ENCODE data around the gene FCN2.

DNA sequence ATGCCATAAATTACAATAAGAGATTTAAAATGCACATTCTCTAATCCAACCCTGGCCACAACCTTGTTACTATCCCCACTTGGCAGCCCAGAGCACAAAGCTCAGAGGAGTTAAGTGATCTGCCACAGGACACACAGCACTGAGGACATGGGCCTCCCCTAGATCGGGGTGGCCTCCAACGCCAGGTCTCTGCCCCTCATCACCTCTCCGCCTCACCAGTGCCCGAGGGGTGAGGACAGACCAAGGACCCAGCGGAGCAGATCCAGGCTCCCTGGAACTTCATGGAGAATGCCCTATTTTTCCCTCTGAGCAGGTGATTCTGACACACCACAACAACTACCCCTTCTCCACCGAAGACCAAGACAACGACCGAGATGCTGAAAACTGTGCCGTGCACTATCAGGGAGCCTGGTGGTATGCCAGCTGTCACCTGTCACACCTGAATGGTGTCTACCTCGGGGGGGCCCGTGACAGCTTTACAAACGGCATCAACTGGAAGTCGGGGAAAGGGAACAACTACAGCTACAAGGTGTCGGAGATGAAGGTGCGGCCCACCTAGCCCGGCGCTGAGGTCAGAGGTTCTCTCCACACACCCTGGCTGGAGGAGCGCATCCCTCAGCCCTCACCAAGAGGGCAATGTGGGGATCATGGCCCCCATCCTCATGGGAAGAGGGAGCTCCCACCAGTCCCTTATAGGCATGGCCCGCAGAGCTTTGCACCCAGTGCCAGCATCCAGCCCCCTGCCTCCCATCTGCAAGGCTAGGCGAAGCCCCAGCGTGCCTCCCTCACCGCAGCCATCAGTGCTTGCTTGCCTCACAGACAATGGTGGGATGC lies 12.5 kb upstream of the FCN2 start:
- TF ChIP-seq, protein P1, sequence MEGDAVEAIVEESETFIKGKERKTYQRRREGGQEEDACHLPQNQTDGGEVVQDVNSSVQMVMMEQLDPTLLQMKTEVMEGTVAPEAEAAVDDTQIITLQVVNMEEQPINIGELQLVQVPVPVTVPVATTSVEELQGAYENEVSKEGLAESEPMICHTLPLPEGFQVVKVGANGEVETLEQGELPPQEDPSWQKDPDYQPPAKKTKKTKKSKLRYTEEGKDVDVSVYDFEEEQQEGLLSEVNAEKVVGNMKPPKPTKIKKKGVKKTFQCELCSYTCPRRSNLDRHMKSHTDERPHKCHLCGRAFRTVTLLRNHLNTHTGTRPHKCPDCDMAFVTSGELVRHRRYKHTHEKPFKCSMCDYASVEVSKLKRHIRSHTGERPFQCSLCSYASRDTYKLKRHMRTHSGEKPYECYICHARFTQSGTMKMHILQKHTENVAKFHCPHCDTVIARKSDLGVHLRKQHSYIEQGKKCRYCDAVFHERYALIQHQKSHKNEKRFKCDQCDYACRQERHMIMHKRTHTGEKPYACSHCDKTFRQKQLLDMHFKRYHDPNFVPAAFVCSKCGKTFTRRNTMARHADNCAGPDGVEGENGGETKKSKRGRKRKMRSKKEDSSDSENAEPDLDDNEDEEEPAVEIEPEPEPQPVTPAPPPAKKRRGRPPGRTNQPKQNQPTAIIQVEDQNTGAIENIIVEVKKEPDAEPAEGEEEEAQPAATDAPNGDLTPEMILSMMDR (IDR thresholded peaks at IDR 0.05 in 8 of 11, conservative IDR thresholded peaks at IDR 0.05 in 3 of 11) = no peak
- TF ChIP-seq POLR2AphosphoS5 (IDR thresholded peaks at IDR 0.05) (no peak), POLR2A (IDR thresholded peaks at IDR 0.05) (no peak)
